CD14-positive monocyte (primary cell): ENCODE measurements around the gene KLHDC10. TPM values are rescaled to one million over a fixed set of nuclear protein-coding genes. Genes with fewer than 3 reads are reported as not detected.

ENCODE experiments used
- DNase-seq, 3 donors: peaks; one replicate each; pipeline ENCODE4 v3.0.0-alpha.2; 2011 to 2022
- H2AFZ ChIP-seq: 2 replicates; pipeline ENCODE4 v1.6.0; 2012; ENCODE audit warnings: mild to moderate bottlenecking, low read depth, low read length, inconsistent platforms; ENCODE audit not compliant: insufficient read depth, poor library complexity, severe bottlenecking
- H3K27ac ChIP-seq, 2 donors: 1 replicate in 1 of 2; 2 replicates in 1 of 2; pipeline ENCODE4 v1.5.1; 2012 to 2013; ENCODE audit warnings: low read length in 2 of 2, control low read depth in 1 of 2, inconsistent platforms in 1 of 2, low read depth in 1 of 2, mild to moderate bottlenecking in 1 of 2
- H3K27me3 ChIP-seq, 2 donors: one replicate each; pipeline versions ENCODE4 v1.6.0 to v1.6.1; 2011 to 2013; ENCODE audit warnings: low read length in 2 of 2; ENCODE audit not compliant: control insufficient read depth in 2 of 2, insufficient read depth in 2 of 2
- H3K36me3 ChIP-seq, 2 donors: replicated peaks in 1 of 2; 1 replicate in 1 of 2; 2 replicates in 1 of 2; pipeline versions ENCODE4 v1.5.1 to v1.6.1; 2012 to 2013; ENCODE audit warnings: low read length in 2 of 2, control low read depth in 1 of 2, inconsistent platforms in 1 of 2, mild to moderate bottlenecking in 1 of 2; ENCODE audit not compliant: insufficient read depth in 2 of 2, control insufficient read depth in 1 of 2
- H3K4me1 ChIP-seq, 2 donors: 1 replicate in 1 of 2; 2 replicates in 1 of 2; pipeline versions ENCODE4 v1.5.1 to v1.6.1; 2012 to 2013; ENCODE audit warnings: low read length in 2 of 2, control low read depth in 1 of 2, inconsistent platforms in 1 of 2, mild to moderate bottlenecking in 1 of 2, moderate library complexity in 1 of 2; ENCODE audit not compliant: insufficient read depth in 2 of 2, control insufficient read depth in 1 of 2
- H3K4me2 ChIP-seq: replicated peaks from 2 replicates; pipeline ENCODE3; 2012; ENCODE audit warnings: low read length, moderate library complexity, mild to moderate bottlenecking; ENCODE audit not compliant: poor library complexity, severe bottlenecking; ENCODE audit errors: extremely low read depth
- H3K4me3 ChIP-seq, 3 experiments: fragments of 200-600 bp in 1 of 3; sonication (generic) in 1 of 3; replicated peaks in 1 of 3; 1 replicate in 2 of 3; 2 replicates in 1 of 3; pipeline ENCODE4 v1.5.1; 2011 to 2013; ENCODE audit warnings: low read length in 3 of 3, mild to moderate bottlenecking in 3 of 3, control low read depth in 2 of 3, low read depth in 2 of 3, inconsistent platforms in 1 of 3, moderate library complexity in 1 of 3
- H3K79me2 ChIP-seq: 2 replicates; pipeline ENCODE4 v1.6.0; 2012; ENCODE audit warnings: mild to moderate bottlenecking, control low read depth, inconsistent platforms, low read length, moderate library complexity; ENCODE audit not compliant: insufficient read depth
- H3K9ac ChIP-seq: 2 replicates; pipeline ENCODE4 v1.6.0; 2017; ENCODE audit warnings: low read length, mild to moderate bottlenecking; ENCODE audit not compliant: insufficient read depth, poor library complexity, severe bottlenecking
- H3K9me3 ChIP-seq, 2 donors: replicated peaks in 1 of 2; 1 replicate in 1 of 2; 2 replicates in 1 of 2; pipeline versions ENCODE4 v1.5.1 to v1.6.1; 2012 to 2013; ENCODE audit warnings: low read length in 2 of 2, control low read depth in 1 of 2; ENCODE audit not compliant: control insufficient read depth in 1 of 2, insufficient read depth in 1 of 2
- H4K20me1 ChIP-seq: 2 replicates; pipeline ENCODE4 v1.6.0; 2012; ENCODE audit warnings: mild to moderate bottlenecking, low read length, control low read depth, moderate library complexity; ENCODE audit not compliant: insufficient read depth
- H3K27ac Mint-ChIP-seq, 7 donors: one replicate each; pipeline ENCODE4 v1.8.0; 2020; ENCODE audit warnings: mild to moderate bottlenecking in 7 of 7, mixed read lengths in 7 of 7, moderate library complexity in 6 of 7, inconsistent platforms in 2 of 7
- H3K27me3 Mint-ChIP-seq, 3 donors: one replicate each; pipeline ENCODE4 v1.8.0; 2021 to 2022; ENCODE audit warnings: low read depth in 3 of 3, mild to moderate bottlenecking in 3 of 3, mixed read lengths in 3 of 3, moderate library complexity in 3 of 3, inconsistent platforms in 1 of 3
- H3K36me3 Mint-ChIP-seq, 2 donors: one replicate each; pipeline ENCODE4 v1.8.0; 2020; ENCODE audit warnings: mixed read lengths in 2 of 2, inconsistent platforms in 1 of 2, mild to moderate bottlenecking in 1 of 2
- H3K4me1 Mint-ChIP-seq: one replicate; pipeline ENCODE4 v1.8.0; 2020; ENCODE audit warnings: mild to moderate bottlenecking, mixed read lengths
- H3K4me3 Mint-ChIP-seq, 2 donors: one replicate each; pipeline ENCODE4 v1.8.0; 2020; ENCODE audit warnings: mild to moderate bottlenecking in 2 of 2, mixed read lengths in 2 of 2, moderate library complexity in 1 of 2
- H3K9me3 Mint-ChIP-seq, 7 donors: one replicate each; pipeline ENCODE4 v1.8.0; 2020 to 2022; ENCODE audit warnings: mixed read lengths in 7 of 7, mild to moderate bottlenecking in 6 of 7, moderate library complexity in 6 of 7, inconsistent platforms in 2 of 7
- CTCF ChIP-seq: fragments of 200-600 bp; IDR thresholded peaks from one replicate; pipeline ENCODE4 v1.8.0; 2022; ENCODE audit warnings: antibody characterized with exemption, mild to moderate bottlenecking
- WGBS: methylation state at CpG from one replicate; pipeline ENCODE4 v1.1.5; 2013; ENCODE audit warnings: missing lambda C conversion rate; ENCODE audit not compliant: insufficient coverage; 5-methylcytosine and 5-hydroxymethylcytosine counted together
- intact Hi-C, 2 donors: fragments of 100-400 bp; cut with micrococcal nuclease; formaldehyde crosslinking; loops; one replicate each; pipeline versions ENCODE4 v1.15.0 to v1.15.1; 2023
- polyA plus RNA-seq, 3 donors: library from polyadenylated mRNA; depleted of rRNA in 1 of 3; unstranded in 2 of 3; stranded (reverse) in 1 of 3; fragments of 300-500 nt in 2 of 3; fragments of >200 nt in 1 of 3; fragmentation: Illumina TruSeq in 2 of 3; gene quantifications; 1 replicate in 2 of 3; 2 replicates in 1 of 3; pipeline ENCODE4 v1.2.3, GENCODE V29; 2012 to 2021

KLHDC10 gene
- polyA plus RNA-seq, 3 donors, result 1.1 to 13.9 (median 2.9) TPM

GRCh38 chr7:130160023-130160422 is 89.7 kb downstream of the KLHDC10 start:
- H2AFZ ChIP-seq, result no peak overlapping the region
- Mint-ChIP-seq H3K4me3 (no peak overlapping the region), H3K9me3 (peaks cover 3 to 12% (median 8%) of the 10 kb centered on the region in 7 donors), H3K27me3 (peaks cover 0 to 2% (median 1%) of the 10 kb centered on the region in 3 donors), H3K4me1 (no peaks in the 10 kb centered on the region), H3K27ac (peak overlapping the region in 1 of 7 donors; percentile 70), H3K36me3 (peaks cover 57 to 58% of the 10 kb centered on the region in 2 donors)
- no peaks in the 10 kb centered on the region for H4K20me1 ChIP-seq
- 100% methylated on average over 1 of the region's 2 CpGs for WGBS
- TF ChIP-seq CTCF, result no peak
- H3K27me3 ChIP-seq, result no peaks in the 10 kb centered on the region
- no peak overlapping the region for H3K9ac ChIP-seq
- H3K4me2 ChIP-seq, result no peak overlapping the region
- no peak overlapping the region for H3K27ac ChIP-seq
- no peak overlapping the region for H3K4me3 ChIP-seq
- intact Hi-C loops, result no loop called here
- peaks cover 3 to 5% of the 10 kb centered on the region in 2 donors for H3K9me3 ChIP-seq
- no peaks in the 10 kb centered on the region for H3K79me2 ChIP-seq
- no peaks in the 10 kb centered on the region for H3K4me1 ChIP-seq
- H3K36me3 ChIP-seq, result peaks cover 34 to 52% of the 10 kb centered on the region in 2 donors
- no peak for DNase-seq

- peaks cover 61 to 62% of the 10 kb centered on the region in 2 donors for H3K36me3 Mint-ChIP-seq
- DNase-seq, result no peak
- no peaks in the 10 kb centered on the region for H3K79me2 ChIP-seq
- no peak overlapping the region for H3K27ac Mint-ChIP-seq
- no peaks in the 10 kb centered on the region for H4K20me1 ChIP-seq
- WGBS, result 100% methylated on average over 6 of the region's 8 CpGs
- peaks cover 3 to 5% of the 10 kb centered on the region in 2 donors for H3K9me3 ChIP-seq
- H3K9me3 Mint-ChIP-seq, result peaks cover 3 to 12% (median 8%) of the 10 kb centered on the region in 7 donors
- H3K36me3 ChIP-seq, result peaks cover 36 to 56% of the 10 kb centered on the region in 2 donors
- no peak overlapping the region for H3K4me2 ChIP-seq
- H3K4me3 ChIP-seq, result no peak overlapping the region
- H3K4me1 ChIP-seq, result no peaks in the 10 kb centered on the region
- no peak overlapping the region for H3K9ac ChIP-seq
- H3K27ac ChIP-seq, result no peak overlapping the region
- intact Hi-C loops, result no loop called here
- peaks cover 0 to 2% (median 1%) of the 10 kb centered on the region in 3 donors for H3K27me3 Mint-ChIP-seq
- H3K4me3 Mint-ChIP-seq, result no peak overlapping the region
- H3K27me3 ChIP-seq, result no peaks in the 10 kb centered on the region
- H3K4me1 Mint-ChIP-seq, result no peaks in the 10 kb centered on the region
- H2AFZ ChIP-seq, result no peak overlapping the region
- no peak for TF ChIP-seq CTCF
These were observed 90.1 kb downstream of the KLHDC10 start for GRCh38 chr7:130160455-130160854.
